Measurements from ENCODE around the gene CSNK1A1L.
"Not testable (repeated sequence)": the region's sequence is repeated elsewhere in the genome, so short reads cannot be mapped to it uniquely, and the experiment has no call there.

The CSNK1A1L gene

GRCh38 chr13:37067874-37068273, 37.6 kb downstream of the CSNK1A1L start:
- peak overlapping the region; percentile 28 for H3K4me2 ChIP-seq (ENCODE audit: low read length)
- H3K4me1 ChIP-seq (ENCODE audit: low read length): peaks cover 28% of the 10 kb centered on the region
- H3K79me2 ChIP-seq (ENCODE audit: low read length): no peaks in the 10 kb centered on the region
- no peak overlapping the region for H3K9ac ChIP-seq (ENCODE audit: low read length)
- H3K4me3 ChIP-seq (ENCODE audit: low read length): no peak overlapping the region
- TF ChIP-seq EZH2phosphoT487 (IDR thresholded peaks at IDR 0.05; ENCODE audit: low read depth): no peak
- no peak for TF ChIP-seq CTCF (IDR thresholded peaks at IDR 0.05; ENCODE audit: low read depth, low read length)
- H4K20me1 ChIP-seq (ENCODE audit: insufficient read depth, low read length): no peaks in the 10 kb centered on the region
- H2AFZ ChIP-seq (ENCODE audit: low read depth, low read length): no peak overlapping the region
- H3K27ac ChIP-seq (ENCODE audit: low read length): no peak overlapping the region
- no peaks in the 10 kb centered on the region for H3K36me3 ChIP-seq (replicated peaks; ENCODE audit: low read depth, low read length)
- H3K9me3 ChIP-seq (ENCODE audit: insufficient read depth, low read length): no peaks in the 10 kb centered on the region
- H3K27me3 ChIP-seq (ENCODE audit: low read depth, low read length): no peaks in the 10 kb centered on the region

GRCh38 chr13:37065890-37066526, 39.5 kb downstream of the CSNK1A1L start:
- Histone ChIP-seq H3K27ac (ENCODE audit: low read length) (no peak overlapping the region), H2AFZ (ENCODE audit: low read depth, low read length) (no peak overlapping the region), H3K4me3 (ENCODE audit: low read length) (no peak overlapping the region), H3K4me2 (ENCODE audit: low read length) (no peak overlapping the region), H3K9ac (ENCODE audit: low read length) (no peak overlapping the region), H3K79me2 (ENCODE audit: low read length) (no peaks in the 10 kb centered on the region), H3K27me3 (ENCODE audit: low read depth, low read length) (no peaks in the 10 kb centered on the region), H4K20me1 (ENCODE audit: insufficient read depth, low read length) (no peaks in the 10 kb centered on the region), H3K9me3 (ENCODE audit: insufficient read depth, low read length) (no peaks in the 10 kb centered on the region), H3K36me3 (replicated peaks; ENCODE audit: low read depth, low read length) (no peaks in the 10 kb centered on the region), H3K4me1 (ENCODE audit: low read length) (peaks cover 28% of the 10 kb centered on the region)
- TF ChIP-seq EZH2phosphoT487 (IDR thresholded peaks at IDR 0.05; ENCODE audit: low read depth): no peak
- TF ChIP-seq CTCF (IDR thresholded peaks at IDR 0.05; ENCODE audit: low read depth, low read length): no peak

- no peak for TF ChIP-seq EZH2phosphoT487 (IDR thresholded peaks at IDR 0.05; ENCODE audit: low read depth)
- no peak for TF ChIP-seq CTCF (IDR thresholded peaks at IDR 0.05; ENCODE audit: low read depth, low read length)
- Histone ChIP-seq H2AFZ (ENCODE audit: low read depth, low read length) (peak overlapping the region; percentile 92), H3K4me3 (ENCODE audit: low read length) (peak overlapping the region; percentile 92), H3K9me3 (ENCODE audit: insufficient read depth, low read length) (no peaks in the 10 kb centered on the region), H3K4me2 (ENCODE audit: low read length) (peak overlapping the region; percentile 69), H3K36me3 (replicated peaks; ENCODE audit: low read depth, low read length) (peaks cover 4% of the 10 kb centered on the region), H3K79me2 (ENCODE audit: low read length) (peaks cover 35% of the 10 kb centered on the region), H3K27ac (ENCODE audit: low read length) (no peak overlapping the region), H3K27me3 (ENCODE audit: low read depth, low read length) (no peaks in the 10 kb centered on the region), H3K9ac (ENCODE audit: low read length) (peak overlapping the region; percentile 61), H4K20me1 (ENCODE audit: insufficient read depth, low read length) (no peaks in the 10 kb centered on the region), H3K4me1 (ENCODE audit: low read length) (peaks cover 11% of the 10 kb centered on the region)
Observed at GRCh38 chr13:37059848-37060192, 45.6 kb downstream of the CSNK1A1L start.

GRCh38 chr13:37058910-37059847, 46.3 kb downstream of the CSNK1A1L start, which contains the start of gene SUPT20H:
Gene SUPT20H, minus strand, starts transcription at chr13:37059688. Its CDS starts 8,198 bp downstream, at chr13:37051490.
- Histone ChIP-seq H3K36me3 (replicated peaks; ENCODE audit: low read depth, low read length) (peaks cover 4% of the 10 kb centered on the region), H3K9me3 (ENCODE audit: insufficient read depth, low read length) (no peaks in the 10 kb centered on the region), H3K4me2 (ENCODE audit: low read length) (peak within 1 kb of the TSS; percentile 89), H3K9ac (ENCODE audit: low read length) (peak within 1 kb of the TSS; percentile 81), H3K4me3 (ENCODE audit: low read length) (peak within 1 kb of the TSS; percentile 92), H3K4me1 (ENCODE audit: low read length) (peaks cover 7% of the 10 kb centered on the region), H2AFZ (ENCODE audit: low read depth, low read length) (peak within 1 kb of the TSS; percentile 92), H4K20me1 (ENCODE audit: insufficient read depth, low read length) (no peaks in the 10 kb centered on the region), H3K79me2 (ENCODE audit: low read length) (peaks cover 35% of the 10 kb centered on the region), H3K27me3 (ENCODE audit: low read depth, low read length) (no peaks in the 10 kb centered on the region), H3K27ac (ENCODE audit: low read length) (peak within 1 kb of the TSS; percentile 52)
- no peak for TF ChIP-seq CTCF (IDR thresholded peaks at IDR 0.05; ENCODE audit: low read depth, low read length)
- TF ChIP-seq EZH2phosphoT487 (IDR thresholded peaks at IDR 0.05; ENCODE audit: low read depth): no peak

- H4K20me1 ChIP-seq (ENCODE audit: insufficient read depth, low read length); H3K27me3 ChIP-seq (ENCODE audit: low read depth, low read length); H3K4me1 ChIP-seq (ENCODE audit: low read length); H3K4me2 ChIP-seq (ENCODE audit: low read length); H3K27ac ChIP-seq (ENCODE audit: low read length); H2AFZ ChIP-seq (ENCODE audit: low read depth, low read length); H3K4me3 ChIP-seq (ENCODE audit: low read length); H3K9ac ChIP-seq (ENCODE audit: low read length); H3K36me3 ChIP-seq (replicated peaks; ENCODE audit: low read depth, low read length); H3K9me3 ChIP-seq (ENCODE audit: insufficient read depth, low read length): not testable (repeated sequence)
- peaks cover 60% of the 10 kb centered on the region for H3K79me2 ChIP-seq (ENCODE audit: low read length)
Observed at GRCh38 chr13:37056228-37056627, 49.2 kb downstream of the CSNK1A1L start.

Measured in OCI-LY3 (cell line).